T-helper 17 cell (primary cell): Measurements from ENCODE around the gene CACNA2D3. TPM values are rescaled to one million over a fixed set of nuclear protein-coding genes. Genes with fewer than 3 reads are reported as not detected.

Experiments
- ATAC-seq: fragments of 150-1000 bp; cut with Tn5 transposase; 2 replicates; pipeline ENCODE4 v1.10.0; 2021; ENCODE audit warnings: mild to moderate bottlenecking, moderate library complexity
- DNase-seq, 3 donors: peaks; one replicate each; pipeline versions ENCODE4 v3.0.0 to v3.0.0-alpha.2; 2020 to 2021
- H3K9me3 ChIP-seq: one replicate; pipeline ENCODE4 v1.7.0; 2013; ENCODE audit warnings: low read length, mild to moderate bottlenecking; ENCODE audit not compliant: control insufficient read depth, poor library complexity, severe bottlenecking
- H3K27ac Mint-ChIP-seq: one replicate; pipeline ENCODE4 v1.8.0; 2022; ENCODE audit warnings: mild to moderate bottlenecking, moderate library complexity, mixed read lengths
- H3K27me3 Mint-ChIP-seq: one replicate; pipeline ENCODE4 v1.8.0; 2022; ENCODE audit warnings: mixed read lengths
- H3K36me3 Mint-ChIP-seq: one replicate; pipeline ENCODE4 v1.8.0; 2022; ENCODE audit warnings: low read depth, mixed read lengths
- H3K4me1 Mint-ChIP-seq: one replicate; pipeline ENCODE4 v1.8.0; 2022; ENCODE audit warnings: mild to moderate bottlenecking, mixed read lengths
- H3K4me3 Mint-ChIP-seq: one replicate; pipeline ENCODE4 v1.8.0; 2022; ENCODE audit warnings: mild to moderate bottlenecking, moderate library complexity, mixed read lengths
- total RNA-seq, 4 donors: library from RNA in 2 of 4; stranded (reverse) in 2 of 4; gene quantifications; one replicate each; pipeline ENCODE4 v1.2.3 and lab custom pipeline; 2022 to 2026

CACNA2D3 gene
- total RNA-seq, 2 donors from 2014 or later, result 0.08 TPM; not detected in 1

DNA sequence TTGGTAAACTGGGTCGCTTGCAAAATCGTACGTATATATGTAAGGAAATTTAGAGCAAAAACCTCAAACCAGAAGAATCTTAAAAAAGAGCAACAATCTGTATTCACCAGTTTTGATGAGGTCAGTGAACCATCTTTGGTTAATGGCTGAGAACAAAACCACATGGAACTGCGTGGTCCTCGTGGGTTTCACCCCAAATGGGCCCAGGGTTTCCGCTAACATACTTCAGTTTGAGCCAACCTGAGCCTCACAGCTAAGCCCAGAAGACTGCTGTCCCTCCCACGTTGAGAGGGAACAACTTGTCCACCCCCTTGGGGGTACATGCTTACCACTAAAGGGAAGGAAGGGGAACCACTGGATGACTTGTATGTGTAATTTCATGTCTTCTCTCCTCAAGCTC is 204.6 kb downstream of the CACNA2D3 start:
- no peaks in the 10 kb centered on the region for H3K4me1 Mint-ChIP-seq
- no peaks in the 10 kb centered on the region for H3K36me3 Mint-ChIP-seq
- H3K9me3 ChIP-seq, result no peaks in the 10 kb centered on the region
- DNase-seq (no peak), ATAC-seq (no peak)
- no peak overlapping the region for H3K27ac Mint-ChIP-seq
- peaks cover 13% of the 10 kb centered on the region for H3K27me3 Mint-ChIP-seq
- no peak overlapping the region for H3K4me3 Mint-ChIP-seq

DNA sequence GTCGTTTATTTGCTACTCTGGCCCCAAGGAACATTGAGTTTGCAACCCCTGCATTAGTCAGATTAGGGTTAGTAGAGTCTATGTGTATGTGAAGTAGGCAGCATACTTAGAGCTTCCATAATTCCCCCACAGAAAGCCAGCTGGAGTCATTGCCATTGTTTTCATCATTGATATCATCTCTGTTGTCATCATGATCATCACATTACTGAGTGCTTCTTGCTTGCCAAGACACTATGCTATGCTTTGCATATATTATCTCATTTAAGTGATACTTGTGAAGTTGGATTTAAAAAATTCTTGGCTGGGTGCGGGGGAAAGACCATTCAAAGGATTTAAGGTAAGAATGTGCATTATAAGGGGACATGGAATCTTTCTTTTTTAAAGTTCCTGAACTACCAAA is 209.0 kb downstream of the CACNA2D3 start:
- H3K4me3 Mint-ChIP-seq, result no peak overlapping the region
- H3K9me3 ChIP-seq, result no peaks in the 10 kb centered on the region
- no peaks in the 10 kb centered on the region for H3K36me3 Mint-ChIP-seq
- H3K27me3 Mint-ChIP-seq, result peaks cover 17% of the 10 kb centered on the region
- DNase-seq (no peak), ATAC-seq (no peak)
- no peak overlapping the region for H3K27ac Mint-ChIP-seq
- no peaks in the 10 kb centered on the region for H3K4me1 Mint-ChIP-seq

DNA sequence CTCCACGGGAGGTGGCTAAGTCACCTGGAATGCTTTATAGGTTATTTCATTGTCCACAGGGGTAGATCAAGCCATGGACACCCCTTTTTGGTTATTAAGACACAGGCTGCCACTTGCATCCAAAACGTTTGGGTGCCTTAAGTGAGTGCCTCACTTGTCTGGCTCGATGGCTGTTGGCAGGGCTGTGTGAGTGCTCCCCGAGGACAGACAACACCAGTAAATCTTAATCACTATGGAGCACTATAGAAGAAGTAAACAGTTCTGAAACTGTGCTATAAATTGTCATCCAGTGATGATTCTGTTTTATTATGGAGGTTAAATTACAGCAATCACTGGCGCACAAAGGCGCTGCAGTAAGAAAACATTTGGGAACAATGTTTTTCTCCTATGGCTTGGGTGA is 215.5 kb downstream of the CACNA2D3 start:
- no peaks in the 10 kb centered on the region for H3K27me3 Mint-ChIP-seq
- H3K27ac Mint-ChIP-seq, result no peak overlapping the region
- H3K4me3 Mint-ChIP-seq, result no peak overlapping the region
- ATAC-seq (no peak), DNase-seq (no peak)
- H3K4me1 Mint-ChIP-seq, result no peaks in the 10 kb centered on the region
- no peaks in the 10 kb centered on the region for H3K9me3 ChIP-seq
- no peaks in the 10 kb centered on the region for H3K36me3 Mint-ChIP-seq

DNA sequence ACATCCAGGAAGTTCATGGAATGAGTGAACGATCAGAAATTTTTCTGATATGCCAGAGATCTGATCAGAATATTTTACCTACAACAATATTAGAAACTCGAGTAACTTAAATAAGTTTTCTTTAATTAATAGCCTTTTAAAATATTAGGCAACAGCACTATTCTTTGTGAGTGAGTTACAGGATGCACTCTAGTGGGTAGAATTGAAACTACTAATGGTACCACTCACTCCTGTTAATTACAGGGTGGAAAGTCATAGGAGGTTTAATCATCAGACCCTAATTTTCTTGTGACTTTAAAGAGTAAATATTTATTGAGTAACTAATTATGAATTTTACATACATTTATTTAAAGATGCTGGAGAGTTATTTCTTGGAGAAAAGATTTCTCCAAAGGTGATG is 217.3 kb downstream of the CACNA2D3 start:
- Mint-ChIP-seq H3K4me1 (no peaks in the 10 kb centered on the region), H3K27me3 (peaks cover 11% of the 10 kb centered on the region)
- DNase-seq, result no peak

DNA sequence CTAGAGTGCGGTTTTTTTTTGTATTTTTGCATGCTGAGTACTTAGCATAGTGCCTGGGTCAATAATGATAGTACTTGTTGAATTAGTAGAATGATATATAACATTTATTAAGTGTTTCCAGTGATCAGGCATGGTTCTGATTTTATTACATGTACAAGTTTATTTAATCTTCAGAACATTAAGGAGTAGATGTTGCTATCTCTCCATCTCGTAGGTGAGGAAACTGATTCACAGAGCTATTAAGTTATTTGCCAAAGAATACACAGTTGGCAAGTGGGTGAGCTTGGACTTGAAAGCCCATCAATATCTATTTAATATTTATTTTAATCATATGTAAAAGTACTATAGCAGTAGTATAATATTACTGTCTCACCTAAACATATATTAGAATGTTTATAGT is 219.5 kb downstream of the CACNA2D3 start:
- ATAC-seq (no peak), DNase-seq (no peak)
- no peaks in the 10 kb centered on the region for H3K9me3 ChIP-seq
- H3K27me3 Mint-ChIP-seq, result peaks cover 11% of the 10 kb centered on the region
- no peaks in the 10 kb centered on the region for H3K4me1 Mint-ChIP-seq
- no peak overlapping the region for H3K27ac Mint-ChIP-seq
- H3K36me3 Mint-ChIP-seq, result no peaks in the 10 kb centered on the region
- H3K4me3 Mint-ChIP-seq, result no peak overlapping the region

More for the DNA sequence above, 217.3 kb downstream of the CACNA2D3 start:
- Mint-ChIP-seq H3K27ac (no peak overlapping the region), H3K36me3 (no peaks in the 10 kb centered on the region), H3K4me3 (no peak overlapping the region)
- no peak for ATAC-seq
- no peaks in the 10 kb centered on the region for H3K9me3 ChIP-seq

DNA sequence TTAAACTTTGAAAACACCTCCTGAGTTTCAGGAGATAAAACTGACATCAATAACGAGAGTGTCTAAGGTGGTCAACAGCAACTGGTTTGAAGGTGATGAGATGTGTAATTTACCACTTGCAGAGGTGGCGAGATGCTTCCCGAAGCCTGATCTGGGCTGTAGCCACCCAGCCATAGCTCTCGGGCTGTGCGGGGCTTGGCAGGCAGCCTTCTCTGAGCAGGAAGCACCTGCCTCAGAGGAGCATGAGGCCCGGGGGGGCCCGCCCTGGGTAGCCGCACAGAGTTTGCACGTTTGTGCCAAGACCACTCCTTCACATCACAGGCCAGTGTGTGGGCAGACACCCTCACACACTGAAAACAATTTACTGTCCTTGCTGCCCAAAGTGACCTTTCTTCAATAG is 220.3 kb downstream of the CACNA2D3 start:
- H3K27me3 Mint-ChIP-seq, result peaks cover 11% of the 10 kb centered on the region
- DNase-seq, result no peak
- no peaks in the 10 kb centered on the region for H3K9me3 ChIP-seq
- no peaks in the 10 kb centered on the region for H3K36me3 Mint-ChIP-seq
- H3K4me1 Mint-ChIP-seq, result no peaks in the 10 kb centered on the region
- H3K4me3 Mint-ChIP-seq, result no peak overlapping the region
- no peak for ATAC-seq
- no peak overlapping the region for H3K27ac Mint-ChIP-seq

DNA sequence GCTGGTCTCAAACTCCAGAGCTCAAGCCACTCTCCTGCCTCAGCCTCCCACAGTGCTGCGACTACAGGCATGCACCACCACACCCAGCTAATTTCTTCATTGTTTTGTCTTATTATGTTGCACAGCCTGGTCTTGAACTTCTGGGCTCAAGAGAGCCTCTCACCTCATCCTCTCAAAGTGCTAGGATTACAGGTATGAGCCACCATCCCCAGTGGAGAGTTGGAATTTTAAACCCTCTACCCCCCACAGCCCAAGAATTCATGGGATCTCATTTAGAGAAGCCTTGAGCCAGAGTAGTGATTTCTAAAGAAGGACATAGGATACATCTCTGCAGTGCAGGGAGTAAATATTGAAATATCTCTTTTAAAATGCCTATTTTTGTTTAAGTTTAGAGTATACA is 221.1 kb downstream of the CACNA2D3 start:
- no peaks in the 10 kb centered on the region for H3K36me3 Mint-ChIP-seq
- H3K27ac Mint-ChIP-seq, result no peak overlapping the region
- H3K4me1 Mint-ChIP-seq, result no peaks in the 10 kb centered on the region
- DNase-seq (no peak), ATAC-seq (no peak)
- H3K9me3 ChIP-seq, result no peaks in the 10 kb centered on the region
- H3K4me3 Mint-ChIP-seq, result no peak overlapping the region
- H3K27me3 Mint-ChIP-seq, result peaks cover 11% of the 10 kb centered on the region

DNA sequence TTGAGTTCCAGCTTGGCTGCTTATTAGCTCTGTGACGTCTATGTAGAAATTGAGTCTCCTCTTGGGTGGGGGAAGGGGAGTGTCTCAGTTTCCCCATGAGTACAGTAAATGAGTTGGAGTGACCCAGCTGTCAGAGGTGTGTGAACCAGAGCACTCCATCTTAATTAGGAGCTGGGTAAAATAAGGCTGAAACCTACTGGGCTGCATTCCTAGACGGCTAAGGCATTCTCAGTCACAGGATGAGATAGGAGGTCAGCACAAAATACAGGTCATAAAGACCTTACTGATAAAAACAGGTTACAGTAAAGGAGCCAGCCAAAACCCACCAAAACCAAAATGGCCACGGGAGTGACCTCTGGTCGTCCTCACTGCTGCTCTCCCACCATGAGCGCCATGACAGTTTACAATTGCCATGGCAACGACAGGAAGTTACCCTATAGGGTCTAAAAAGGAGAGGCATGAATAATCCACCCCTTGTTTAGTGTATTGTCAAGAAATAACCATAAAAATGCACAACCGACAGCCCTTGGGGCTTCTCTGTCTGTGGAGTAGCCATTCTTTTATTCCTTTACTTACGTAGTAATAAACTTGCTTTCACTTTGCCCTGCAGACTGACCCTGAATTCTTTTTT is 222.4 kb downstream of the CACNA2D3 start:
- DNase-seq, result no peak
- no peak overlapping the region for H3K4me3 Mint-ChIP-seq
- no peaks in the 10 kb centered on the region for H3K4me1 Mint-ChIP-seq
- peaks cover 11% of the 10 kb centered on the region for H3K27me3 Mint-ChIP-seq
- H3K36me3 Mint-ChIP-seq, result no peaks in the 10 kb centered on the region
- no peaks in the 10 kb centered on the region for H3K9me3 ChIP-seq
- H3K27ac Mint-ChIP-seq, result no peak overlapping the region
- ATAC-seq, result no peak

DNA sequence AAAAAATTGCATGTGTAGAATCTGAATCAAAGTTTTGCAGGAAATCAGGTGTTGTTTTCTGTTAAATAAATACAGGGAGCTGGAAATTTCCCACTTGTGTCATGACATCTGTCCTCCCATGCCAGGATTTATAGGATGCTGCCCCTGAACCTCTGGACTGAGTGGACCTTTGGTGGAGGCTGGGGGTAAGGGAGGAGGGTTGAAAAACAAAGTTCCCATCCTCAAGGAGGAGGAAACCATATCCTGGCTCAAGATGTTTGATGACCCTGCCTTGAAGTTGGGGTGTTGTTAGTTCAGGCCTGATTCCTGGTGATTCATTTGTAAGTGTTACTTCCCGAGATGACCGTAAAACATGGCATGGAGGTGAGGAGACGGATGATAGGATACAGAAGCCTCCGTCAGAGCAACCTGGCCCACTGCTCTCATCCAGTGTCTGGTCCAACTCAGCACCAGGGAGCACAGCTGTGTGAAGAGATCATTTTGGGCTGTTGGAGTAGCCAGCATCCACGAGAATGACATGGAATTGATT is 223.6 kb downstream of the CACNA2D3 start:
- no peak overlapping the region for H3K27ac Mint-ChIP-seq
- DNase-seq (no peak), ATAC-seq (no peak)
- no peaks in the 10 kb centered on the region for H3K9me3 ChIP-seq
- peaks cover 11% of the 10 kb centered on the region for H3K27me3 Mint-ChIP-seq
- no peaks in the 10 kb centered on the region for H3K4me1 Mint-ChIP-seq
- H3K4me3 Mint-ChIP-seq, result no peak overlapping the region
- H3K36me3 Mint-ChIP-seq, result no peaks in the 10 kb centered on the region

DNA sequence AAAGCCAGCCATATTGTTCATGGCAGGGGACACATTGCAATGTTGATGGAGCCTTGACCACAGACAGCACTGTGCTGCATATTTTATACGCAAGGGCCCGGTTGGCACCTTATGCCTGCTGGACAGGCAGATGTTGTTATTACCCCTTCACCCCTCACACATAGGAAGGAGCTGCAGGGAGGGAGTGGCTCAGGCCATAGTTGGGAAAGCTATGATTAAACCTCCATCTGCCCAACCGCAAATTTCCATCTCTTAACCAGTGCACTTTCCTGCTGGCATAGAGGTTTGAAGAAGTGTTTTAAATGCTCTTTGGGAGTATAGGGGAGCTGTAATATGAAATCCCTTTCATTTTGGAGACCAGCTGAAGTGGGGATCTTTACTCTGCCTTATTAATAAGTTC is 224.7 kb downstream of the CACNA2D3 start:
- Mint-ChIP-seq H3K27me3 (peaks cover 11% of the 10 kb centered on the region), H3K36me3 (no peaks in the 10 kb centered on the region), H3K4me1 (no peaks in the 10 kb centered on the region), H3K4me3 (no peak overlapping the region), H3K27ac (no peak overlapping the region)
- H3K9me3 ChIP-seq, result no peaks in the 10 kb centered on the region
- no peak for DNase-seq
- no peak for ATAC-seq

DNA sequence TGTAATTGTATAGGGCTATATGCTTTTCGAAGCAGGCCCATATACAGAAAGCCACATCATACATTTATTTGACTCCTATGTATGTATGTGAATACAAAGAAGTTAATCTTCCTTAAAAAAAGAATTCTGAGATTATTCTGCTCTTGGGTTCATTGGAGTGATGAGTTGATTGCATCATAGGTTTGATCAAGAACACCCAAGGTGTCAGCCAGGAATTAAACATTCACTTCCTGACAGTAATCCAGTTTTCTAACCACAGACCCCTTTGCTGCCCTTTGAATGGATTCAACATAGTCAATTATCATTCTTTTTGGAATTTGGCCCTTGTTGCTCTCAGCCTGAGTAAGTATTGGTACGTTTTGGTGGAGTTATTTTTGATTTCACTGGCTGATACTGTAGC is 225.6 kb downstream of the CACNA2D3 start:
- Mint-ChIP-seq H3K36me3 (no peaks in the 10 kb centered on the region), H3K4me1 (no peaks in the 10 kb centered on the region), H3K4me3 (no peak overlapping the region), H3K27me3 (peaks cover 11% of the 10 kb centered on the region), H3K27ac (no peak overlapping the region)
- no peaks in the 10 kb centered on the region for H3K9me3 ChIP-seq
- ATAC-seq, result no peak
- no peak for DNase-seq

DNA sequence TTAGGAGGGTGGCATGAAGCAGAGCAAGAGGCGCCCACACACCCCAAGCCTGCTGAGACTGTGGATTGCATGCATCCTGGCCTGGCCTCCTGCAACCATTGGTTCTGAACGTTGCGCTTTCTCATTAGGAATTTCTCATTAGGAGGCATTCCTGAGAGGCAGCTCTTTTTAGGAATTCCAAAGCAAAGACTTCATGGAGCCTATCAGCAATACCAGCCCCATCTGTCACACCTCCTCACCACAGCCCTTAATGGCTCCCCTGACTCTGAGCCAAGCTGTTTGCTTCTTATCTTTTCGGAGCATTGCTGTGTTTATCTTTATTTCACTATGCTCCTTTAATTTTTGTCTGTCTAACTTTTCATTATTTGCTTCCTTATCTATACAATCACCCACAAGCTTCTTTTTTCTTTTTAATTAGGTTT is 226.9 kb downstream of the CACNA2D3 start:
- ATAC-seq (no peak), DNase-seq (no peak)
- no peak overlapping the region for H3K27ac Mint-ChIP-seq
- H3K4me1 Mint-ChIP-seq, result no peaks in the 10 kb centered on the region
- H3K27me3 Mint-ChIP-seq, result peaks cover 2% of the 10 kb centered on the region
- no peaks in the 10 kb centered on the region for H3K9me3 ChIP-seq
- H3K4me3 Mint-ChIP-seq, result no peak overlapping the region
- H3K36me3 Mint-ChIP-seq, result no peaks in the 10 kb centered on the region

DNA sequence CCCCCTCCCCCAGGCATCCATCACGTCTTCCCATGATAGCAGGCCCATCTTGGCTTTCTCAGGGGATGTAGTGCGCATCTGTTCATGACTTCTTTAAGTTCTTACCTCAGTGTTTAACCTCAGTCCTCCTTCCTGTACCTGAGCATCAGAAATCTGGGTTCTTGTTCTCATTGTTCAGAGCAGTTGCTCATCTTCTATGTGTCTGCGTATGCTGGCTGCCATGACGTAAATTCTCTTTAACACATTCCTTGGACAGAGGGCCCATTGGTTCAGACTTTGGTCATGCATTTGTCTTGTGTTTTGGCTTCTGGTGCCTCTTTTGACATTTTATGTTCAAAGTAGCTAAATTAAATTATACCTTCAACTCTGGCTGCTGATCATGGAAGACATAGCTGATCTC is 227.3 kb downstream of the CACNA2D3 start:
- H3K4me1 Mint-ChIP-seq, result no peaks in the 10 kb centered on the region
- H3K27me3 Mint-ChIP-seq, result no peaks in the 10 kb centered on the region
- H3K27ac Mint-ChIP-seq, result no peak overlapping the region
- DNase-seq (no peak), ATAC-seq (no peak)
- H3K9me3 ChIP-seq, result no peaks in the 10 kb centered on the region
- H3K36me3 Mint-ChIP-seq, result no peaks in the 10 kb centered on the region
- no peak overlapping the region for H3K4me3 Mint-ChIP-seq

DNA sequence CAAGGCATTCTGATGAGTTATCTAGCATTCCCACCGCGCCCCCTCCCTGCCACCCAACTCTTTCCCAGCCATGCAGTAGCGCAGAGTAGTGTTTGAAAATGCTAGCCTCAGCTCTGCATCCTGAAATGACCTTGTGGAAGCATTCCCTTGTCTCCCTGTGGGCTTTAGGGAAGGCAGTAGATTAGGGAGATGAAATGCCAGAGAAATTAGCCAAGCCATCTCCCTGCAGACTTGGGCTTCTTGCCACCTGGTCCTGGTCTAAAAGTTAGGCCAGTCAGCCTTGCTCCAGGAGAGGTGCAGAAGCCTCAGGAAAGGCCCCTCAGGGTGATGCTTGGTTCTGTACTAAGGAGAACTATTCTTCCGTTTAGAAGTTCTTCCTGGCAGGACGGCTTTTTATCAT is 231.2 kb downstream of the CACNA2D3 start:
- Mint-ChIP-seq H3K27me3 (no peaks in the 10 kb centered on the region), H3K27ac (no peak overlapping the region), H3K4me3 (no peak overlapping the region)

More for the DNA sequence above, 231.2 kb downstream of the CACNA2D3 start:
- H3K4me1 Mint-ChIP-seq, result no peaks in the 10 kb centered on the region
- ATAC-seq (no peak), DNase-seq (no peak)
- no peaks in the 10 kb centered on the region for H3K36me3 Mint-ChIP-seq
- H3K9me3 ChIP-seq, result no peaks in the 10 kb centered on the region
